22Rv1 (cell line): ENCODE measurements around the gene PARP8.
"Not testable (repeated sequence)": the region's sequence is repeated elsewhere in the genome, so short reads cannot be mapped to it uniquely, and the experiment has no call there.

Experiments
- CTCF ChIP-seq: fragments of 450-650 bp; IDR thresholded peaks from 2 replicates; pipeline ENCODE4 v1.5.1; 2017; ENCODE audit warnings: mild to moderate bottlenecking
- ZFX ChIP-seq: fragments of 450-650 bp; IDR thresholded peaks from 2 replicates; pipeline ENCODE4 v1.6.1; 2017; ENCODE audit warnings: antibody characterized with exemption, borderline replicate concordance

- not testable (repeated sequence) for TF ChIP-seq CTCF, ZFX
Measured at GRCh38 chr5:50668636-50669035, 2.2 kb downstream of the PARP8 start.
